Measurements from ENCODE around the gene DAD1.

Gene DAD1

GRCh38 chr14:22526218-22526617 lies 62.8 kb downstream of the DAD1 start:
- TF ChIP-seq REST (IDR thresholded peaks at IDR 0.05; ENCODE audit: insufficient read depth in 1 of 2, low read depth in 2 of 2, low read length in 2 of 2), result no peak
- no peak for TF ChIP-seq FOXP2 (optimal IDR thresholded peaks at IDR 0.05; ENCODE audit: borderline replicate concordance, extremely low read depth, extremely low read length, insufficient read depth)

GRCh38 chr14:22524784-22525161 lies 64.3 kb downstream of the DAD1 start:
- TF ChIP-seq FOXP2 (optimal IDR thresholded peaks at IDR 0.05; ENCODE audit: borderline replicate concordance, extremely low read depth, extremely low read length, insufficient read depth) (no peak), REST (IDR thresholded peaks at IDR 0.05; ENCODE audit: insufficient read depth in 1 of 2, low read depth in 2 of 2, low read length in 2 of 2) (no peak), TAF1 (IDR thresholded peaks at IDR 0.05; ENCODE audit: borderline replicate concordance, insufficient read depth, low read length) (no peak), POLR2AphosphoS5 (IDR thresholded peaks at IDR 0.05; ENCODE audit: low read depth, low read length) (no peak), SIN3A (IDR thresholded peaks at IDR 0.05; ENCODE audit: borderline replicate concordance, insufficient read depth, low read length) (no peak)

DNA sequence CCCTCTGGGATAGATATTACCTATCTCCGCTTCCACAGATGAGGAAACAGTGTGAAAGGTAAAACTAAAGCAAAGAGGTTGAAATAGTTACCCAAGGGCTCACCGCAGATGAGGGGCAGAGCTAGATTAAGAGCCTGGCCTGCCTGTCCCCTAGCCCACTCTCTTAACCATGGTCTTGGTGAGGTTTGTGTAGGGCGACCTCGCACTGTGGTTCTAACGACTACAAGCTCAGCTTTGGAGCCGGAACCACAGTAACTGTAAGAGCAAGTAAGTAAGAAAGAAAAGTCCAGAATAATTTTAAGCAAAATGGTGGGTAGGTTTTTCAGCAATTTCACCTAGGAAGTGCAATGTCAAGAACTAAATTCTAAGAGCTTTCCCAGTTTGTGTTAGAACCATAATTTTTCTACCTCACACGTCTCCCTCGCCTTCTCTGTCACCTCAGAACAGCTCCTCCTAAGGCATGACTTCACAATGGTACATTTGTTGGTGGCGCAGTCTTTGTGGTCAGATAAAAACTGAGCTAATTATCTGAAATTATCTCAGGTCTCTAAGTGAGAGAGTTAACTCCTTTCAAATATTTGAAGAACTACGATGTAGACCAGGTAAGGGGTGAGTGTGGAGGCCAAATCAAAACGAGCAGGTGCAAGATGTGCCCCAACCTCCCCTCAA lies 64.8 kb downstream of the DAD1 start:
- TF ChIP-seq POLR2AphosphoS5 (IDR thresholded peaks at IDR 0.05; ENCODE audit: low read depth, low read length) (no peak), TAF1 (IDR thresholded peaks at IDR 0.05; ENCODE audit: borderline replicate concordance, insufficient read depth, low read length) (no peak), SIN3A (IDR thresholded peaks at IDR 0.05; ENCODE audit: borderline replicate concordance, insufficient read depth, low read length) (no peak), REST (IDR thresholded peaks at IDR 0.05; ENCODE audit: insufficient read depth in 1 of 2, low read depth in 2 of 2, low read length in 2 of 2) (no peak), FOXP2 (optimal IDR thresholded peaks at IDR 0.05; ENCODE audit: borderline replicate concordance, extremely low read depth, extremely low read length, insufficient read depth) (no peak)

GRCh38 chr14:22523283-22523682 lies 65.7 kb downstream of the DAD1 start:
- TF ChIP-seq TAF1 (IDR thresholded peaks at IDR 0.05; ENCODE audit: borderline replicate concordance, insufficient read depth, low read length), result no peak
- no peak for TF ChIP-seq REST (IDR thresholded peaks at IDR 0.05; ENCODE audit: insufficient read depth in 1 of 2, low read depth in 2 of 2, low read length in 2 of 2)
- TF ChIP-seq FOXP2 (optimal IDR thresholded peaks at IDR 0.05; ENCODE audit: borderline replicate concordance, extremely low read depth, extremely low read length, insufficient read depth), result no peak
- no peak for TF ChIP-seq POLR2AphosphoS5 (IDR thresholded peaks at IDR 0.05; ENCODE audit: low read depth, low read length)
- no peak for TF ChIP-seq SIN3A (IDR thresholded peaks at IDR 0.05; ENCODE audit: borderline replicate concordance, insufficient read depth, low read length)

GRCh38 chr14:22522466-22522957 lies 66.5 kb downstream of the DAD1 start:
- no peak for TF ChIP-seq REST (IDR thresholded peaks at IDR 0.05; ENCODE audit: insufficient read depth in 1 of 2, low read depth in 2 of 2, low read length in 2 of 2)
- TF ChIP-seq FOXP2 (optimal IDR thresholded peaks at IDR 0.05; ENCODE audit: borderline replicate concordance, extremely low read depth, extremely low read length, insufficient read depth), result no peak
- TF ChIP-seq SIN3A (IDR thresholded peaks at IDR 0.05; ENCODE audit: borderline replicate concordance, insufficient read depth, low read length), result no peak
- no peak for TF ChIP-seq TAF1 (IDR thresholded peaks at IDR 0.05; ENCODE audit: borderline replicate concordance, insufficient read depth, low read length)
- TF ChIP-seq POLR2AphosphoS5 (IDR thresholded peaks at IDR 0.05; ENCODE audit: low read depth, low read length), result no peak

Measured in PFSK-1 (cell line).